ENCODE results near the gene ZNF804B.

ZNF804B gene

DNA sequence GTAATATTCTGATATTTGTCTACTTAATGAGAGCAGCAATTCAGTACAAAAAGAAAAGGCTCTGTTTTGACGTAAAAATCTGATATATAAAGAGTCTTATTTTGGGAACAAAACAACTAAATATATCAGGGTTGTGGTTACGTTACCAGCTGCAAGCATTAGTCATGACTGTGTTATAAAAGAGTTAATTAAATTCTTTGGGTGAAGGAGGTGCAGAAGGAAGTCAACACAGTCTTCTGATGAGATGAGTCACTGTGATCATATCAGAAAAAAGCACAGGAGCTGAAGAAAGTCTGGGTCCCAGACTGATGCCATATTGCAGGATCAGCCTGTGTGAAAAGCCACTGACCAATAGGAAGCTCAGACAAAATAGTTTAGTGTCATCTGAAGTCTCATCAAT lies 270.4 kb downstream of the ZNF804B start:
- peaks cover 28 to 43% (median 31%) of the 10 kb centered on the region in 10 experiments for H3K4me1 ChIP-seq
- no peaks in the 10 kb centered on the region for H3K36me3 ChIP-seq
- H3K4me2 ChIP-seq = peak overlapping the region; percentile 39 to 84 (median 62); a peak in 20 of 22 replicates
- no peaks in the 10 kb centered on the region for H3K9me3 ChIP-seq (replicated peaks in 1 of 11)
- H3K27me3 ChIP-seq = no peaks in the 10 kb centered on the region; a peak in 1 of 22 replicates
- peak overlapping the region in 1 of 10 experiments; percentile 41; a peak in 2 of 20 replicates for H3K4me3 ChIP-seq
- H4K20me1 ChIP-seq = no peaks in the 10 kb centered on the region
- H3K27ac ChIP-seq = peak overlapping the region in 10 of 11 experiments; percentile 42 to 83 (median 74); a peak in 20 of 22 replicates
- H3K9ac ChIP-seq = peak overlapping the region in 7 of 11 experiments; percentile 17 to 60 (median 40); a peak in 8 of 22 replicates
- no peak for TF ChIP-seq Cebpa-rat (IDR thresholded peaks at IDR 0.05)

DNA sequence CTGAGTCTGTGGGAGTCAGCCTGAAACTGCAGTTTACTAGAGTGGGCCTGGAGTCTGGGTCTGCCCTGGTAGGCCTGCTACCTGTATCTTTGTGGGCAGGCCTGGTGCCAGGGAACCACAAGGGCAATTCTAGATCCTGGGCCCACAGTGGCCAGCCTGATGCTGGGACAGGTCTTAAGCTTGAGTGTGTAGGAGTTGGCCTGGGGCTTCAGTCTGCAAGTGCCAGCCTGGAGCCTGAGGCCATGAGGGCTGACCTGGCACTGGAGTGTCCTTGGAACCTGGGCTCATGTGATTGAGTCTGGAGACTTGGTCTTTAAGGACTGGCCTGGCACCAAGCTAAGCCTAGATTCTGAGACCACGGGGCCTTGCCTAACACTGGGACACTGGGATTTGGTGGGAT lies 281.7 kb downstream of the ZNF804B start:
- Histone ChIP-seq H3K36me3 (peaks cover 0 to 7% (median 0%) of the 10 kb centered on the region in 11 experiments; a peak in 2 of 22 replicates), H3K4me1 (0 out of 20 replicates have a peak, but pooled peaks cover 0 to 5% (median 0%) of the 10 kb centered on the region in 10 experiments)
- TF ChIP-seq Cebpa-rat (IDR thresholded peaks at IDR 0.05) = no peak

DNA sequence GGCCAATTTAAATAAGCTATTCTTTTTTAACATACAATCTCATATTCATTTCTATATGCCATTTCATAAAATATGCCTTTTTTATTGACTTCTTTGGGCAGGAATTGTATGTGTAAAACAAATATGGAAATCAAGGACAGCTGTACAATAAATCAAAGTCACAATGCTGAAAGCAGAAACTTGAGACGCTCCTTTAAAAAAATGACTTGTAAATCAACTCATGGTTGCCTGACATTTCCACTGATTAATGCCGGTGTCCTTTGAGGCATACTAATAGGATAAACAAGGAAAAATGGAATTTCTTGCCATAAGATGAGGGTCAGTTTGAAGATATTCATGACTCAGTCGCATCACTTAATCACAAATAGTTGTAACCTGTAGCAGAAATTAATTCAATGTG lies 283.4 kb downstream of the ZNF804B start:
- Histone ChIP-seq H3K4me1 (0 out of 20 replicates have a peak, but pooled peaks cover 0 to 5% (median 0%) of the 10 kb centered on the region in 10 experiments), H4K20me1 (no peaks in the 10 kb centered on the region), H3K36me3 (peaks cover 0 to 7% (median 0%) of the 10 kb centered on the region in 11 experiments; a peak in 2 of 22 replicates), H3K9me3 (replicated peaks in 1 of 11) (peaks cover 29 to 53% (median 36%) of the 10 kb centered on the region in 11 experiments), H3K27ac (no peak overlapping the region), H3K9ac (no peak overlapping the region), H3K4me3 (no peak overlapping the region), H3K27me3 (no peaks in the 10 kb centered on the region), H3K4me2 (no peak overlapping the region)
- TF ChIP-seq Cebpa-rat (IDR thresholded peaks at IDR 0.05) = no peak

More for the DNA sequence above, 281.7 kb downstream of the ZNF804B start:
- Histone ChIP-seq H3K27me3 (no peaks in the 10 kb centered on the region), H3K9ac (no peak overlapping the region), H3K27ac (peak overlapping the region in 2 of 11 experiments; percentile 17 to 23; a peak in 2 of 22 replicates), H3K4me2 (no peak overlapping the region), H4K20me1 (no peaks in the 10 kb centered on the region), H3K9me3 (replicated peaks in 1 of 11) (peaks cover 29 to 46% (median 35%) of the 10 kb centered on the region in 11 experiments), H3K4me3 (no peak overlapping the region)

DNA sequence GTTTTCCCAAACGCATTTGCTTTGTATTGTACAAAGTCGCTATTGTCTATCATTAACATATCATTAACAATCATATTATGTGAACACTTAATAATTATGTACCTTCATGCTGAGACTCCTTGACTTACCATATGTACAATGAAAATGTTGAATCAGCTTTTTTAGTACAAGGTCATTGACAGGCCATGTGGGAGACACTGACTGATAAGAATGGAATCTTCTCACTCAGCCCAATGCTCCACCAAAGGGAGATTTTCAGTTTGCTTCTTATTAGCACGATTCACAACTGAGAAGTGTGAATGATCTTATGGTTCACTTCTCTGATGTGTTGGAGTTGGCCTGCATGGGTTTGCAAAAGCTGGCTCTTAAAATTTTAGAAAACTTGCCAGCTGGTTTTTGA lies 289.5 kb downstream of the ZNF804B start:
- TF ChIP-seq Cebpa-rat (IDR thresholded peaks at IDR 0.05) = no peak
- H3K9ac ChIP-seq = no peak overlapping the region
- peaks cover 0 to 17% (median 9%) of the 10 kb centered on the region in 10 experiments; a peak in 16 of 20 replicates for H3K4me1 ChIP-seq
- H3K9me3 ChIP-seq (replicated peaks in 1 of 11) = peaks cover 18 to 32% (median 22%) of the 10 kb centered on the region in 11 experiments
- H4K20me1 ChIP-seq = no peaks in the 10 kb centered on the region
- peaks cover 0 to 7% (median 0%) of the 10 kb centered on the region in 11 experiments; a peak in 2 of 22 replicates for H3K36me3 ChIP-seq
- H3K4me3 ChIP-seq = no peak overlapping the region
- no peaks in the 10 kb centered on the region for H3K27me3 ChIP-seq
- H3K27ac ChIP-seq = no peak overlapping the region
- H3K4me2 ChIP-seq = no peak overlapping the region

DNA sequence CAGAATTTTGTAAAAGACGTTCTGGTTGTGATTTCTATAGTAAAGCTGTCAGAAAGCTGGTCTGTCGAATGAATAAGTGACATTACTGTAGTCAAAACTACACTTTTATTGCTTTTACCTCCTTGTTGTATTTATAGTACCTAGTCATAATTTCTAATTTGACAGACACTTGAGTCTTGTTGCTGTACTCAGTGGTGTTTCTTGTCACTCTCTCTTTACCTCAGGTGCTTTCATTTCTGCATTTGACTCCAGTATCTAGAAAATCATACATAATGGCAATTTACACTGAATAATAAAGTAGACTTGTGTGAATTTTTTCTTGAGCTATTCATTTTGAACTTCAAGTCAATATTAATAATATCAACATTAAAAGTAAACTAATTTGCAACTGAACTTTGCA lies 293.6 kb downstream of the ZNF804B start:
- Histone ChIP-seq H3K27ac (peak overlapping the region in 4 of 11 experiments; percentile 22 to 73 (median 62); a peak in 2 of 22 replicates), H3K36me3 (no peaks in the 10 kb centered on the region), H3K4me2 (peak overlapping the region in 7 of 11 experiments; percentile 31 to 61 (median 51); a peak in 8 of 22 replicates), H4K20me1 (no peaks in the 10 kb centered on the region), H3K9me3 (replicated peaks in 1 of 11) (peaks cover 0 to 11% (median 5%) of the 10 kb centered on the region in 11 experiments; a peak in 5 of 22 replicates), H3K4me3 (no peak overlapping the region), H3K4me1 (peaks cover 6 to 49% (median 30%) of the 10 kb centered on the region in 10 experiments; a peak in 19 of 20 replicates), H3K9ac (no peak overlapping the region), H3K27me3 (no peaks in the 10 kb centered on the region)
- no peak for TF ChIP-seq Cebpa-rat (IDR thresholded peaks at IDR 0.05)

DNA sequence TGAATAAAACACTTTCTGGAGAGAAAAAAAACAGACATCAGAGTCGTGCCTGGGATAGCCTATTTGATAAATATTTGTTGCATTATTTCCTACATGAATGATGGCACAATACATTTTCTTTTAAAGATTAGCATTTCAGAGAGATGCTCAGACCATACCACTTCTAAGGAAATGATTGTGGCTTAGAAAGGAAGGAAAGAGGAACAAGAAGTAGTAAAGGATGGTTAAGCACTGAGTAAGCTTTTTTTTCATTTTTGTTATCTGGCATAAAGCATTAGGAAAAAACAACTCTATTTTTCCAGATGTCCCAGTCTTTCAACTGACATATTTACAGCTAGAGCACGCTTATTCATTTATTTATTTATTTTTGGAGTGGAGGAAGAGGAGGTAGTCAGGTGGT lies 294.9 kb downstream of the ZNF804B start:
- Histone ChIP-seq H3K36me3 (no peaks in the 10 kb centered on the region), H3K4me1 (peaks cover 6 to 49% (median 30%) of the 10 kb centered on the region in 10 experiments; a peak in 19 of 20 replicates), H3K9ac (peak overlapping the region in 1 of 11 experiments; percentile 42; a peak in 2 of 22 replicates), H3K27ac (peak overlapping the region in 8 of 11 experiments; percentile 37 to 73 (median 60); a peak in 13 of 22 replicates), H3K9me3 (replicated peaks in 1 of 11) (peaks cover 0 to 11% (median 5%) of the 10 kb centered on the region in 11 experiments; a peak in 5 of 22 replicates), H4K20me1 (no peaks in the 10 kb centered on the region), H3K27me3 (no peaks in the 10 kb centered on the region), H3K4me3 (no peak overlapping the region), H3K4me2 (peak overlapping the region; percentile 36 to 65 (median 52))
- no peak for TF ChIP-seq Cebpa-rat (IDR thresholded peaks at IDR 0.05)

DNA sequence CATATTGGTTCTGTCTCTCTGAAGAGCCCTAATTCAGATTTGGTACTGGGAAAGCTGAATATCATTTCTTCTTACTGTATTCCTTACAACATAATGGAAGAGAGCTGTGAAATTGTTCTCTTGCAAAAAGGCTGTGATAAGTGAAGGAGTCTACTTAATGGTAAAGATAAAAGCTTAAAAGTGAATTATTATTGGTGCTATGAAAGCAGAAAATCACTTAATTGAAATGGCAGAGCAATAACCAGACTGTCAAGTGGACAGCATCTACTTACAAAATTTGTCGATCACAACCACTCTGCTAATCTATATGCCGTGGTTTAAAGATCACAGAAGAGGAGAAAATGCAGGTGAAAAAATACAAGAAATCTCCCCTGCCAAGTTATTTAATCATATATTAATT lies 300.7 kb downstream of the ZNF804B start:
- H3K4me2 ChIP-seq = no peak overlapping the region
- H3K9me3 ChIP-seq (replicated peaks in 1 of 11) = peaks cover 0 to 11% (median 4%) of the 10 kb centered on the region in 11 experiments; a peak in 5 of 22 replicates
- H4K20me1 ChIP-seq = no peaks in the 10 kb centered on the region
- no peak overlapping the region for H3K27ac ChIP-seq
- H3K36me3 ChIP-seq = no peaks in the 10 kb centered on the region
- no peak overlapping the region for H3K4me3 ChIP-seq
- H3K4me1 ChIP-seq = peaks cover 0 to 21% (median 12%) of the 10 kb centered on the region in 10 experiments; a peak in 15 of 20 replicates
- no peak for TF ChIP-seq Cebpa-rat (IDR thresholded peaks at IDR 0.05)
- H3K9ac ChIP-seq = no peak overlapping the region
- no peaks in the 10 kb centered on the region for H3K27me3 ChIP-seq

DNA sequence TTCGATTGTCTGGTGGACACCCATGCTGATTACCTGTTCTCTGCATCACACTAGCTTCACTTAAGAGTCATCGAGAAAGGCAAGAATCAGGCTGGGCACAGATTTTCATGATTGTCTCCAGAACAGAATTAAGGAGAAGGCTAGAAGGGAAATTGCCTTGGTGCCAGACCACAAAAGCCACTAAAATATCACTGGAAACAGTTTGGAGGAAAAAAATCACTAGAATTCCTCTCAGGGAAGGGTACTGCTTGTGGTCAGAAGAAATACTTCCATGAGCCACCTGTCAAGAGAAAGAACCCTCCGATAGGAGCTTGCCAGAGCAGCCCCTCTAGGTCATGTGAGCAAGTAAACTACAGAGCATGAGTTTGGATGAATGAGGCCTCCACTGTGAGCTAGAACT lies 305.3 kb downstream of the ZNF804B start:
- H3K4me2 ChIP-seq = 0 out of 22 replicates have a peak overlapping the region, but pooled peaks of 1 of the 11 experiments have one; percentile 4
- no peak overlapping the region for H3K9ac ChIP-seq
- H3K9me3 ChIP-seq (replicated peaks in 1 of 11) = no peaks in the 10 kb centered on the region
- H3K27me3 ChIP-seq = no peaks in the 10 kb centered on the region
- H4K20me1 ChIP-seq = no peaks in the 10 kb centered on the region
- H3K4me1 ChIP-seq = 0 out of 20 replicates have a peak, but pooled peaks cover 0 to 4% (median 0%) of the 10 kb centered on the region in 10 experiments
- H3K4me3 ChIP-seq = no peak overlapping the region
- H3K27ac ChIP-seq = no peak overlapping the region
- no peaks in the 10 kb centered on the region for H3K36me3 ChIP-seq
- no peak for TF ChIP-seq Cebpa-rat (IDR thresholded peaks at IDR 0.05)

DNA sequence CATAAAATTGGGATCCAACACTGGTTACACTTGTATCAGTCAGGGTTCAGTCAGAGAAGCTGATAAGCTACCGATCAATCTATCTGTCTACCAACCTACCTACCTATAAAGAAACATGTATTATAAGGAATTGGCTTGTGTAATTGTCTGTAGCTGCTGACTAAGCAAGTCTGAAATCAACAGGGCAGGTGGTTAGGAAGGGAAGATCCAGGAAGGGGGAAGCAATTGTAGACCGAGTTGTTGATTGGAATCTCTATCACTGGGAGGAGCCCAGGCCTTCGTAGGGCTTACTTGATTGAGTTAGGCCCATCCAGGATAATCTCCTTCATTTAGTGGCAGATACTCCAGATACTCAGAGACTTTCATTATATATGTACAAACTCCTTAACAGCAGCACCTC lies 307.5 kb downstream of the ZNF804B start:
- Histone ChIP-seq H3K9ac (no peak overlapping the region), H3K4me1 (peaks cover 0 to 4% (median 3%) of the 10 kb centered on the region in 10 experiments; a peak in 5 of 20 replicates), H3K27me3 (no peaks in the 10 kb centered on the region), H3K9me3 (replicated peaks in 1 of 11) (no peaks in the 10 kb centered on the region), H3K27ac (no peak overlapping the region), H3K4me2 (no peak overlapping the region), H3K36me3 (no peaks in the 10 kb centered on the region), H4K20me1 (no peaks in the 10 kb centered on the region), H3K4me3 (no peak overlapping the region)
- TF ChIP-seq Cebpa-rat (IDR thresholded peaks at IDR 0.05) = no peak

Measured in BLaER1 treated with 17β-estradiol and CSF1 and Interleukin-3, amounts not matched to agents 10 nM and 100 nM (cell line).